ENCODE data around the gene COBL.

Gene COBL

GRCh38 chr7:51300762-51301674 lies 15.6 kb downstream of the COBL start:
- DNase-seq (ENCODE audit: extremely low read depth, low read depth): no peak
- no peak overlapping the region for H3K4me3 ChIP-seq (replicated peaks; ENCODE audit: low read depth, low read length)
- no peak for TF ChIP-seq CTCF (IDR thresholded peaks at IDR 0.05; ENCODE audit: low read depth, low read length, missing control alignments)

DNA sequence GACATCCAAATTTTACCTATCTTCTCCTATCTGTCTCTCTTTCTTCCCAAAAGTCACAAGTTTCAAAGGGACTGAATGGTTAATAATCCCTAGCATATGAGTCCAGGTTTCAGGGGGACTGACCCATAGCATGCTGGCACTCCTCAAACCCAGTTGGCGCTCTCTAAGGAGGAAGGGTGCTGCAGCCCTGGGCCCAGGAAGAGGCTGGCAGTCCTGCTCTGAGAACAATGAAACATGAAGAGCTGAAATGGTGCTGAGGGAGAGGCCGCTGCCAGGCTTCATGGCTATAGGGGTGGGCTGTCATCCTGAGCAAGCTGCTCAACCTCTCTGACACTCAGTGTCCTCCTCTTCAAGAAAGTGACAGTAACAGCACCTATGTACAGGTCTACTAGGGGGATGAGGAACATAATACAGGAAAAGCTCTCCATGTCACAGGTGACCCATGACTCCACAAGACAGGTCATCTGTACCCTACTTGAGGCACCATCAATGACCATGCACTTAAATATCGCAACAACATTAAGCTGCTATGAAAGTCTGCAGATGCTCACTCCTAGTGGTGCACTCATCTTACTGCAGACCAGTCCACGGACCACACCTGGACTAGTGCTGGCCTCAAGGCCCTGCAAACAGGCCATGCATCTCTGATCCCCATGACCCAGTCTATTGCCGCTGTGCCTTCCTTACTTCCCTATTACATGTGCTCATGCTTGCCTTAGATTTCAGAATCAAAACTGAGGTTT lies 17.0 kb downstream of the COBL start:
- TF ChIP-seq CTCF (IDR thresholded peaks at IDR 0.05; ENCODE audit: low read depth, low read length, missing control alignments): no peak
- DNase-seq (ENCODE audit: extremely low read depth, low read depth): no peak
- H3K4me3 ChIP-seq (replicated peaks; ENCODE audit: low read depth, low read length): no peak overlapping the region

GRCh38 chr7:51298912-51299311 lies 17.7 kb downstream of the COBL start:
- TF ChIP-seq CTCF (IDR thresholded peaks at IDR 0.05; ENCODE audit: low read depth, low read length, missing control alignments): no peak
- H3K4me3 ChIP-seq (replicated peaks; ENCODE audit: low read depth, low read length): no peak overlapping the region
- no peak for DNase-seq (ENCODE audit: extremely low read depth, low read depth)

DNA sequence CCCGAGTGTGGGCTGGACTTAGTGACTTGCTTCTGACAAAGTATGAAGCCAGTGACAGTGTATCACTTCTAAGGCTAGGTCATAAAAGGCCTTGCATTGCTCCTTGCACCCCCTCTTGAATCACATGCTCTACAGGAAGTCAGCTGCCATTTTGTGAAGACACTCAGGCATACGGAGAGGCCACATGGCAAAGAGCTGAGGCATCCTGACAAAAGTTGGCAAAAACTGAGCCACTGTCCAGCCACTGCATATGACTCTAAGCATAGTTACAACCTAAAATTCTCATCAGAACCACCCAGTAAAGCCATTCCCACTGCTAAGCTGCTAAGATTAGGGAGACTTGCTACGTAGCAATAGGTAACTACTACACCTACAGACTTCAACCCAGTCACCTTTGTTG lies 18.6 kb downstream of the COBL start:
- no peak overlapping the region for H3K4me3 ChIP-seq (replicated peaks; ENCODE audit: low read depth, low read length)
- DNase-seq (ENCODE audit: extremely low read depth, low read depth): no peak
- TF ChIP-seq CTCF (IDR thresholded peaks at IDR 0.05; ENCODE audit: low read depth, low read length, missing control alignments): no peak

- H3K4me3 ChIP-seq (replicated peaks; ENCODE audit: low read depth, low read length): no peak overlapping the region
- TF ChIP-seq CTCF (IDR thresholded peaks at IDR 0.05; ENCODE audit: low read depth, low read length, missing control alignments): no peak
- no peak for DNase-seq (ENCODE audit: extremely low read depth, low read depth)
Observed at GRCh38 chr7:51295440-51296245, 21.0 kb downstream of the COBL start.

DNA sequence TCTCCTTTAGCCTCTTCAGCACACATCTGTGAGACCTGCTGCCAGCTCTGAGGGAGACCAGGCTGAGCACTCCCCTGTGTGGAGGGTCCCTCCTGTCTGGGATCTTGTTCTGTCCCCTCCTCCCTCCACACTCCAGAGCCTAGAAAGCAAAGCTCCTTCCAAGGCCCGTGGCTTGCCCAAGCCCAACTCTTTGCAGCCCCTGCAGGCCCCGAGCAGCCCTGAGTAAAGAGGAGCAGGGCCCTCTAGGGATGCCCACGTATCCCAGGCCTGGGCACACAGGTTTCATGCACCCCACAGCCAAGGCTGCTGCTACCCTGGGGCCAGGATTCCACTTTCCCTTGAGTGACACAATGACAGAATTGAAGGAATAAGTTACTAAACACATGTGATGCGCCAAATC lies 24.0 kb downstream of the COBL start:
- DNase-seq (ENCODE audit: extremely low read depth, low read depth): no peak
- TF ChIP-seq CTCF (IDR thresholded peaks at IDR 0.05; ENCODE audit: low read depth, low read length, missing control alignments): no peak
- H3K4me3 ChIP-seq (replicated peaks; ENCODE audit: low read depth, low read length): no peak overlapping the region

Data from HFF-Myc (cell line).